ENCODE results near the gene KIAA0825.
"Not testable (repeated sequence)": the region's sequence is repeated elsewhere in the genome, so short reads cannot be mapped to it uniquely, and the experiment has no call there.

DNA sequence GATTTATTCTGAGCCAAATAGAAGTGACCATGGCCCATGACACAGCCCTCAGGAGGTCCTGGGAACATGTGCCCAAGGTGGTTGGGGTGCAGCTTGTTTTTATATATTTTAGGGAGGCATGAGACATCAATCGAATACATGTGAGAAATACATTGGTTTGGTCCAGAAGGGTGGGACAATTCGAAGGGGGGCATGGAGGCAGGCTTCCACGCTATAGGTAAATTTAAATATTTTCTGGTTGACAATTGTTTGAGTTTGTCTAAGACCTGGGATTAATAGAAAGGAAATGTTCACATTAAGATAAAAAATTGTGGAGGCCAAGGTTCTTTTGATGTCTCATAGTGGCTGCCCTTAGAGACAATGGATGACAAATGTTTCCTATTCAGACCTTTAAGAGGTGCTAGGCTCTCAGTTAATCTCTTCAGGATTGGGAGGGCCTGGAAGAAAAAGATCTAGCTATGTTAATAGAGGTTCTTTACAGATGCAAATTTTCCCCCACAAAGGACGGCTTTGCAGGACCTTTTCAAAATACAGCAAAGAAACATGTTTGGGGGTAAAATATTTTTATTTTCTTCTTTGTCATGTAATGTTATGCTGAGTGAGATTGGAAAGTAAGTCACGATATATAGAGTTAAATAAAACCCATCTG is 263.4 kb downstream of the KIAA0825 start:
- TF ChIP-seq, protein P1, sequence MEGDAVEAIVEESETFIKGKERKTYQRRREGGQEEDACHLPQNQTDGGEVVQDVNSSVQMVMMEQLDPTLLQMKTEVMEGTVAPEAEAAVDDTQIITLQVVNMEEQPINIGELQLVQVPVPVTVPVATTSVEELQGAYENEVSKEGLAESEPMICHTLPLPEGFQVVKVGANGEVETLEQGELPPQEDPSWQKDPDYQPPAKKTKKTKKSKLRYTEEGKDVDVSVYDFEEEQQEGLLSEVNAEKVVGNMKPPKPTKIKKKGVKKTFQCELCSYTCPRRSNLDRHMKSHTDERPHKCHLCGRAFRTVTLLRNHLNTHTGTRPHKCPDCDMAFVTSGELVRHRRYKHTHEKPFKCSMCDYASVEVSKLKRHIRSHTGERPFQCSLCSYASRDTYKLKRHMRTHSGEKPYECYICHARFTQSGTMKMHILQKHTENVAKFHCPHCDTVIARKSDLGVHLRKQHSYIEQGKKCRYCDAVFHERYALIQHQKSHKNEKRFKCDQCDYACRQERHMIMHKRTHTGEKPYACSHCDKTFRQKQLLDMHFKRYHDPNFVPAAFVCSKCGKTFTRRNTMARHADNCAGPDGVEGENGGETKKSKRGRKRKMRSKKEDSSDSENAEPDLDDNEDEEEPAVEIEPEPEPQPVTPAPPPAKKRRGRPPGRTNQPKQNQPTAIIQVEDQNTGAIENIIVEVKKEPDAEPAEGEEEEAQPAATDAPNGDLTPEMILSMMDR (IDR thresholded peaks at IDR 0.05) = not testable (repeated sequence)
- not testable (repeated sequence) for TF ChIP-seq POLR2A, POLR2AphosphoS5 (IDR thresholded peaks at IDR 0.05)
